ENCODE data around the gene TMSB4X.

DNA sequence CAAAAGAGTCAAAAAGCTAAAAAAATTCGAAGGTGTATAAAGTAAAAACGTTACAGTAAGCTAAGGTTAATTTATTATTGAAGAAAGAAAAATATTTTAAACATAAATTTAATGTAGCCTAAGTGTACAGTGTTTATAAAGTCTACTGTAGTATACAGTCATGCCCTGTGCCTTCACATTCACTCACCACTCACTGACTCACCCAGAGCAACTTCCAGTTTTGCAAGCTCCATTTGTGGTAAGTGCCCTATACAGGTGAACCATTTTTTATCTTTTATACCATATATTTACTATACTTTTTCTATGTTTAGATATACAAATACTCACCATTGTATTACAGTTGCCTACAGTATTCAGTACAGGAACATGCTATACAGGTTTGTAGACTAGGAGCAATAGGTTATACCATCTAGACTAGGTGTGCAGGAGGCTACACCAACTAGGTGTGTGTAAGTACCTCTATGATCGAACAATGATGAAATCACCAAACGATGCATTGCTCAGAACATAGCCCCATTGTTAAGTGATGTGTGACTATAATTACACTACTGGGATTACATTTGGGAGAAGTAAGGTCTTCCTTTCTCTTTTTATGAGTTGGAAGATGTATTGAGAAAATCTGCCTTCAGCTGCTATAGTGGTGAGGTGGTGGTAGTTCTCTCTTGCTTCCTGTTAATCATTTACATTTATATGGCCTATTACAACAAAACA, 27.2 kb downstream of the TMSB4X start:
- TF ChIP-seq CTCF (IDR thresholded peaks at IDR 0.05): no peak
- no peak for TF ChIP-seq EP300 (IDR thresholded peaks at IDR 0.05)
- TF ChIP-seq POLR2A (IDR thresholded peaks at IDR 0.05; ENCODE audit: low read depth): no peak
- no peak for TF ChIP-seq POLR2AphosphoS5 (IDR thresholded peaks at IDR 0.05)
